GM10248 (cell line): ENCODE data around the gene HECW1.
"Not testable (repeated sequence)": the region's sequence is repeated elsewhere in the genome, so short reads cannot be mapped to it uniquely, and the experiment has no call there.

Experiments used
- CTCF ChIA-PET: fragments of 300-600 bp; sonication (Branson Sonifier 250); formaldehyde crosslinking; extraction: SDS; loops from one replicate; lab custom pipeline; 2021; ENCODE audit warnings: antibody characterized with exemption; lab: Yijun Ruan, JAX
- POLR2A ChIA-PET: fragments of 350-650 bp; sonication (Branson Sonifier 250); formaldehyde crosslinking; extraction: SDS; loops from one replicate; lab custom pipeline; 2020; ENCODE audit warnings: antibody characterized with exemption; lab: Yijun Ruan, JAX
- DNase-seq: peaks from one replicate; pipeline ENCODE4 v3.0.0; 2012; ENCODE audit errors: extremely low spot score
- TF ChIP-seq, protein P1 (sequence below): IDR thresholded peaks from 2 replicates; pipeline ENCODE4 v1.5.1; 2012; ENCODE audit warnings: mild to moderate bottlenecking, low read depth; ENCODE audit errors: extremely low read depth, missing control alignments, control extremely low read depth

HECW1 gene

DNA sequence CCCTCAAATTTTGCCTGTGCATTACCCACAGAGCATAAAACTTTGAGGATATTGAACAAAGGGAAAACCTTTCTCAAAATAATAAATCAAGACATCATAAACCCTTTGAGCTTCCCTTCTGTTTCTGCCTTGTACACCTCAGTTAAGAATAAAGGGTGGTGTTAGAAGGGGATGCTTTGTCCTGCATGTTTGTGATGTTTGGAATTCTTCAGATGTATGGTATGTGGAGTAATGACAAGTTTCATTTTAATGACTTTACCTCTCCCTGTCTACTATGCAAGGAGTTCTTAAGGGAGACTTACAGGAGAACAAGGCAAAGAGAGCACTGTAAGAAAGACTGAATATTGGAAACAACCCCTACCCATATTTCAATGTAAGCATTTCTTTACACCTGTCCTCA, 99.2 kb downstream of the HECW1 start:
- TF ChIP-seq, protein P1, sequence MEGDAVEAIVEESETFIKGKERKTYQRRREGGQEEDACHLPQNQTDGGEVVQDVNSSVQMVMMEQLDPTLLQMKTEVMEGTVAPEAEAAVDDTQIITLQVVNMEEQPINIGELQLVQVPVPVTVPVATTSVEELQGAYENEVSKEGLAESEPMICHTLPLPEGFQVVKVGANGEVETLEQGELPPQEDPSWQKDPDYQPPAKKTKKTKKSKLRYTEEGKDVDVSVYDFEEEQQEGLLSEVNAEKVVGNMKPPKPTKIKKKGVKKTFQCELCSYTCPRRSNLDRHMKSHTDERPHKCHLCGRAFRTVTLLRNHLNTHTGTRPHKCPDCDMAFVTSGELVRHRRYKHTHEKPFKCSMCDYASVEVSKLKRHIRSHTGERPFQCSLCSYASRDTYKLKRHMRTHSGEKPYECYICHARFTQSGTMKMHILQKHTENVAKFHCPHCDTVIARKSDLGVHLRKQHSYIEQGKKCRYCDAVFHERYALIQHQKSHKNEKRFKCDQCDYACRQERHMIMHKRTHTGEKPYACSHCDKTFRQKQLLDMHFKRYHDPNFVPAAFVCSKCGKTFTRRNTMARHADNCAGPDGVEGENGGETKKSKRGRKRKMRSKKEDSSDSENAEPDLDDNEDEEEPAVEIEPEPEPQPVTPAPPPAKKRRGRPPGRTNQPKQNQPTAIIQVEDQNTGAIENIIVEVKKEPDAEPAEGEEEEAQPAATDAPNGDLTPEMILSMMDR, result no peak
- DNase-seq, result no peak
- ChIA-PET POLR2A (no interaction called here), CTCF (no interaction called here)

DNA sequence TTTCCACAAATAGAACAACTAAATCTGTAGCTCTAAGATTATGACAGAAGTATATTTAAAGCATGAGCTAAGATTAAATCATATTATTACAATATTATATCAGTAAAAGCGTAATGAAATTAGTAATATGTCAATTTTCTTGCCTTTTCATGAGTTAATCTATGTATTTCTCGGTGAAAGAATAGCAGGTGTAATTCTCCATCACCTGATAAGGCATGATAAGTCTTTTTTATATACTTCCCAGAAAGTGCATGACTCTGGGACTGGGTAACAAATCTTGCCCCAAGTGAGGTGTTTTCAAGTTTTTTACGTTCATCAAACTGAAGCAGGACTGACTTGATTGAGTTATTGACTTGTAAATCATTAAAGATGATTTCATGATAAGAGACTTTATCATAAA, 100.5 kb downstream of the HECW1 start:
- POLR2A ChIA-PET, result no interaction called here
- no peak for DNase-seq
- TF ChIP-seq, protein P1, result no peak
- CTCF ChIA-PET, result interaction anchor here (0.6 kb wide), 1 partner anchor 47 kb away, joined by 3 read pairs; no protein-coding TSS in a partner anchor

DNA sequence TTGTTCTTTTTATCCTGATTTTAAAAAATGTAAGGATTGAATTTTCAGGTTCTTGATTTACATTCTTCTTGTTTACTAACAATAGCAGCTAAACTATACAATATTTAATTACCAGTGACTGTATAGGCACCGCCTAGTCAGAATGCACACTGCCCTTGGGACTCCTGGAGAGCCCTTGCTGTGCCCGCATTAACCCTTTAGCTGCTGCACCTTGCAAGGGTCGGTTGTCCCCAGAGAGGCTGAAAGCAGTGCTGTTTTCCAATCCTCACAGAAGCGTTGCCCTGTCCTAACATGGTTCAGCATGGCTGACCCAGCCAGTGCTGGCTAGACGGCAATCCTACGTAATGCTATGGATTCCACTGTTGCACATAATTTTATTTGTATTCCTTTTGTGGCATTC, 102.6 kb downstream of the HECW1 start:
- TF ChIP-seq, protein P1, result no peak
- POLR2A ChIA-PET, result no interaction called here
- CTCF ChIA-PET, result interaction anchor here (1.7 kb wide), 1 partner anchor 9 kb away, joined by 5 read pairs; no protein-coding TSS in a partner anchor
- no peak for DNase-seq

DNA sequence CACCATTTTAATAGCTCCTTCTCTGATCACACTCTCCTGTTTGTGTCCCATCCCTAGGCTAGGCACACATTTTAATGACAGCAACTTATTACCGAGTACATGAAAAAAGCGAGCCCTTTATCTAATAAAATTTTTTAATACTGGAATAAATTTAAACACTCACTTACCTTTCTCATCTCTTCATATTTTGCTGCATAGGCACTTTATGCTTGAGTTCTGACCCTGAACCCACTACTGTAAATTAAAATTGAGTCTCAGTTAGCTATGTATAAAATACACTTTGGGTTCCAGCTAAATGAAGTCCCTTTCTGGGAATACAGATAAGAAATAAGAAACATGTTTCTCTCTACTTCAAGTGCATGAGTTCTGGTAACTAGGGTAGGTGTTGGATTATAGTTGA, 104.6 kb downstream of the HECW1 start:
- no peak for DNase-seq
- TF ChIP-seq, protein P1, result no peak
- ChIA-PET CTCF (interaction anchor here (0.6 to 1.7 kb wide), 6 partner anchors 9 to 44 kb away, joined by 3 to 5 read pairs (median 3); no protein-coding TSS in a partner anchor), POLR2A (interaction anchor here (0.7 kb wide), 1 partner anchor 33 kb away, joined by 3 read pairs; no protein-coding TSS in a partner anchor)

DNA sequence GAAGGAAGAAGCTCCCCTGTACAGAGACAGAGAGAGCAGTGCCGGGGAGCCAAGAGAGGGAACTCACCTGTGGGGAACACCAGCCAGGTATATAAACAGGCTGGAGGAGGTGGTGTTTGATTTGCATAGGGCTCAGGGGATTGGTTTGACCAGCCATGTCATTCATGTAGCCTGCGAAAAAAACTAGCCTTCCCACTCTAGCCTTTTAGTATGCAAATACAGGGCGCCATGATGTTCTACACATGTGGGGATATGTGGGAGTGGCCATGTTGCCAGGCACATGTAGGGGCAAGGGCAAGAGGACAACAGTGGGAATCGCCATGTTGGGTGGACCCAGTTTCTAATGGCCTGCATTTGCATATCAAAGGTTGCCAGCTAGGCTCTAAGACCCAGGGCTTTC, 106.5 kb downstream of the HECW1 start:
- CTCF ChIA-PET, POLR2A ChIA-PET, DNase-seq: not testable (repeated sequence)

DNA sequence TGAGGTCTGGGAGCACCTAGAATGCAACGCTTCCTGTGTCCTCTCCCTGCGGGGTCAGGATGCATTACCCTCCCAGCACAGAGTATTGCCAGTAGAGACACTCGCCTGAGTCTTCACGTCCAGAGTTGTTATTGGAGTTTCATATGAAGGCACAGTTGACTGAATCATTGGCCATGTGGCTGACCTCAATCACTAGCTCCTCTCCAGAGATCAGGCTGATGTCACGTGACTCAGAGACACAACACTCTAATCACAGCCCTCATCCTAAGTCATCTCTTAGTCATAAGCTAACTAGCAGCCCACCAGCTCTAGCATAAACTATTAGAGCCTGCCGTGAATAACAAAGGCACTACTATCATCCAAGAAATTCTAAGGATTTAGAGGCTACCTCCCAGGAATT, 107.8 kb downstream of the HECW1 start:
- CTCF ChIA-PET, result no interaction called here
- TF ChIP-seq, protein P1, result no peak
- POLR2A ChIA-PET, result no interaction called here
- DNase-seq, result no peak

DNA sequence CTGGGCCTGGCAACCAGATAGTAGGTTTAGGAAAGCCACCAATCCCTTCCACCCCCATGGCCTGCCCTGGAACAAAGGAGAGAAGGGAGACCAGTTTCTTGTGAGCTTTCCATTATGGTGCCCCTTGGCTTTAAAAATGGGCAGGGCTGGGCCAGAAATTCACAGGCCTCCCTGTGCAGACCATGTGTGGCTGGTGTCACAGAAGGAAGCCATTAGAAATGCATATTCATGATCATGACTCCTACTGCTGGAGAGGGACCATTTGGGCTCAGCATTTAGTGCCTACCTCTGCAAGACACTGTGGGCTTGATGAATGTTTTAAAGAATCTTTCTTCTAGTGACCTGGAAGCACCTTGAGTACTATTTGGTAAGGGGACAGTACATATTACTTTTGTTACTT, 108.3 kb downstream of the HECW1 start:
- DNase-seq, result no peak
- TF ChIP-seq, protein P1, result no peak
- POLR2A ChIA-PET, result no interaction called here
- CTCF ChIA-PET, result no interaction called here
